Measurements from ENCODE around the gene DARS1.
A peak's percentile ranks its signal among the peaks of the same experiment; 100 is the strongest.
"Not testable (repeated sequence)": the region's sequence is repeated elsewhere in the genome, so short reads cannot be mapped to it uniquely, and the experiment has no call there.

The DARS1 gene

DNA sequence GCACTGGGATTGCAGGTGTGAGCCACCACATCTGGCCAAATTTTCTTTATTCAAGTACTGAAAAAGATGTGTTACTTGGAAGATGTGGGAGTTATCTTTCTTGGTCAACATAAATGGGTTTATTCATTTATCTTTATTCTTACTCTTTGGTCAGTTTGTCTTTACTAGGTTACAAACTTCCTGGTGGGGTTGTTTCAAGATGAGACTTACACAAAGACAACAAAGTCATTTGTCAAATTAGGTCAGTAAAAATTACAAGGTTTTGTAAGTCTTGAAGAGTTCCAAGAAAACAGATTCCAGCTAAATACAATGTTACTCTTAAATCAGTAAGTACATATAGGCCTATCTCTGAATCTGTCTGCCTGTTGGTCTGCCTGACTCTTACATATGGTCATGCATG lies 48.9 kb downstream of the DARS1 start:
- no peak for DNase-seq

GRCh38 chr2:135935914-135936313 lies 49.5 kb downstream of the DARS1 start:
- DNase-seq = no peak

- peak in 1 of 2 experiments; percentile 16 for DNase-seq
These were observed 53.5 kb downstream of the DARS1 start for GRCh38 chr2:135931776-135932443.

GRCh38 chr2:135926605-135927004 lies 58.8 kb downstream of the DARS1 start:
- no peak for DNase-seq

- DNase-seq = no peak
These were observed 59.9 kb downstream of the DARS1 start for GRCh38 chr2:135925571-135925970.

DNA sequence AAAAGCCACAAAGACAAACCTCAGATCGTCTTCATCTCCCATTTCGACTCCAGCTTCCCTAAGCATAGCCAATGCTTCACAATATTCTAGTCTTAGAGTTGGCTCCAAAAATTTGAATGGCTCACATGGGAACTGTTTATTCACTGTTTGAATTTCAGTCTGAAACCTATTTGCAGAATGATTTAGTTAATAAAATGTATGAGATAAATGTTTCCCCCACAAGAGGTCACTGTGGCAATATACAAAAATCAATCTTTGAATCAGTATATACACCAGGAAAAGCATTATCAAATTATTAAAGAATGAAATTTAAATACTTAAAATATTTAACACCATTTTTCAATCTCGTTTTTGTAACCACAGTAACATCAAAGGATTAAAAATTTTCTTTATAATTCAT lies 69.2 kb downstream of the DARS1 start:
- peak; percentile 47 to 71 for DNase-seq

- no peak for DNase-seq
These were observed 70.9 kb downstream of the DARS1 start for GRCh38 chr2:135914485-135914884.

GRCh38 chr2:135913727-135914365 lies 71.6 kb downstream of the DARS1 start:
- peak; percentile 7 to 59 for DNase-seq

DNA sequence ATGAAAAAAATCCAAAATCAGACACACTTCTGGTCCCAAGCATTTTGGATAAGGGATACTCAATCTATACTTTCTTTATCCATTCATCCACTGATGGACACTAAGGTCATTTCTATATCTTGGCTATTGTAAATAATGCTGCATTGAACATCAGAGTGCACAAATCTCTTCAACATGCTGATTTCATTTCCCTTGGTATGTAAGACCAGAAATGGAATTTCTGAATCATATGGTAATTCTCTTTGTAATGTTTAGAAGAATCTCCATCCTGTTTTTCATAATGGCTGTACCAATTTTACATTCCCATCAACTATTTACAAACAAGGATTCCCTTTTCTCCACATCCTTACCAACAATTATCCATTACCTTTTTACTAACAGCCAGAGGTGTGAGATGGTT lies 75.5 kb downstream of the DARS1 start:
- DNase-seq = no peak

- no peak for DNase-seq
These were observed 79.7 kb downstream of the DARS1 start for GRCh38 chr2:135905679-135906078.

- DNase-seq = no peak
These were observed 81.0 kb downstream of the DARS1 start for GRCh38 chr2:135904341-135904989.

DNA sequence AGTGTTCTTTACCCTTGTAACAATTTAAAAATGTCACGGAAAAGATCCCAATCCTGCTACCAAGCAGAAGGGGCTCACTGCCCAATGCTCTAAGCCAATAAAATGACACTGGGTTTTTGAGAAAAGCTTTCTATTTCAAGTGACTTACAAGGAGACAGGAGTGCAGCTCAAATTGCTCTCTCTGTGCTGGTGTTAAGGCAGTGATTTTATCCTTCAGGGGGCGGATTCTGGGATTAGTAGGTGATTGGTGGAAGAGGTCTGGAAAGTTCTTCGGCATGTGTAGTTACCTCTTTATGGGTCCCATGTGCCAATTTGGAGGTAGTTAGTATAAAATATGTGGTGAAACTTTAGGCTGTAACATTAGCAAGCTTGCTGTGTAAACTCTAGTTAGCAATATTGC lies 81.8 kb downstream of the DARS1 start:
- no peak for DNase-seq

DNA sequence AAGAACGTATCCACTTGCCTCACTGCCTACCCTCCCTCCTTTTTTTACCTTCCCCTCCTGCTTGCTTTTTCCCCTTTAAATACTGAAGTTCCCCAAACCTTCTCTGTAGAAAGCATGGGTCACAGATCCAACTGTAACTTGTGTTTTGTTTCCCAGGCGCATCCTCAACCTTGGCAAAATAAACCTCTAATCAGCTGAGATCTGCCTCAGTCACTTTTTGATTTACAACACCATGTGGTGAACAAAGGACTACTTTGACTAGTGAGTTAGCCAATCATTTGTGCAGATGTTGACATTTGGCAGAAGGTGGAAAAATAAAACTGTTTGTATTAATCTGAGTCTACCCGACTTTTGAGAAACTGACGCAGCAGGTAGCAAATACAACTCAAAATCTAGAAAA lies 85.9 kb downstream of the DARS1 start:
- DNase-seq = no peak

- DNase-seq = no peak
These were observed 87.1 kb downstream of the DARS1 start for GRCh38 chr2:135898234-135898786.

DNA sequence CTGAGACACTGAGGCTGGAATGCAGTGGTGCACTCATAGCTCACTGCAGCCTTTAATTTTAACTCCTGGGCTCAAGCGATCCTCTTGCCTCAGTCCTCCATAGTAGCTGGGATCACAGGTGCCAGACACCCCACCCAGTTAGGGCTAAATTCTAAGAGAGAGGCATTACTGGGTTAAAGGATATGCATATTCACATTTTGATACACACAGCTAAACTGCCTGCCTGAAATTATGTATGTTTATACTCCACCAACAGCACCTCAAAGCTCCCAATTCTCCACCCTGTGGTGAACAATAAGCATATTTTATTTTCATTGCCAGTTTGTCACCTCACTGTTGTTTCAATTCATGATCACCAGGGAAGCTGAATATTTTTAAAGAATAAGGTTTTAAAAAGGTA lies 90.5 kb downstream of the DARS1 start:
- DNase-seq = no peak

DNA sequence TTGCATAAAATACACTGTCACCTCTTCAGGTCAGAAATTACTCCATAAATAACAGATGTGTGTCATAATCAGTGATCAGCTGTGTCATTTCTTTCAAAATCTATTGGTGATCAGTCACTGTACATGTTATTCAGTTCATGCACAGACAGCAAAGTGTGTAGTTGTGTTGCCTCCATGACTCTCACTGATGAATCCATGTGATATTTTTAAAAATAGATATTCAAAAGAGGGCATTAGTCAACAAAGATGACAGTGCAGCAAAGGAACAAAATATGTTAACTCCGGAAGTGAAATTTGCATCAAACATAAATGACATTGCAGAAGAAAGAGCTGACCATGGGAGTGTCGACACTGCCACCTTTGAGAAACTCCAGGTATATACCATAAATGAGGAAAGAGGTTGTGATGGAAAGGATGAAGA lies 92.0 kb downstream of the DARS1 start:
- peak; percentile 46 to 64 for DNase-seq

GRCh38 chr2:135890835-135891234 lies 94.6 kb downstream of the DARS1 start:
- DNase-seq = no peak

GRCh38 chr2:135890149-135890548 lies 95.3 kb downstream of the DARS1 start:
- no peak for DNase-seq

DNA sequence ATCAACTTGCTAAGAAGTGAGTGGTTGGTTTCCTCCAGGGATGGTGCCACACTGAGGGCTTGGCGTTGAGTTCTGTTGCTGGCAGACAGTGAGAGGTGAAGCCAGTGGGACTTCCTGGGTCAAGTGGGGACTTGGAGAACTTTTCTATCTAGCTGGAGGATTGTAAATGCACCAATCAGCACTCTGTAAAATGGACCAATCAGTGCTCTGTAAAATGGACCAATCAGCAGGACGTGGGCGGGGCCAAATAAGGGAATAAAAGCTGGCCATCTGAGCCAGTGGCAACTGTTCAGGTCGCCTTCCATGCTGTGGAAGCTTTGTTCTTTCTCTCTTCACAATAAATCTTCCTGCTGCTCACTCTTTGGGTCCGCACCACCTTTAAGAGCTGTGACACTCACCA lies 96.8 kb downstream of the DARS1 start:
- not testable (repeated sequence) for DNase-seq

- DNase-seq = no peak
These were observed 99.7 kb downstream of the DARS1 start for GRCh38 chr2:135885709-135886108.

DNA sequence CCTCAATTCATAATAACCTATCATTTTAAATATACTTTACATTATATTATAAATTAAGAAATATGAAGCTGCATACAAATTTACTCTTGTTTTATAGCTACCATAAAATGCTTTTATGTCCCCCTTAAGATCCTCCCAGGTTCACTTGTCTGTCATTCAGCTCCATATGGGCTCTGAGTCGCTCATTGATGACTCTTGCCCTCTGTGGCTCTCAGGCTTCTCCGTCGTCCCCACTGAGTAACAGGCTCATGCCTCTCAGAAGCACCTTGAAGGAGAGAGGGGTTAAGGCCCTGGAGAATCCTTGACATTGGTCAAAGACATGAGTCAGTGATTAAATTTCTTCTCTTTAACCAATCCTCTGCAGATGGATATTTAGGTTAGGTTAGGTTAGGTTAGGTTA lies 103.0 kb downstream of the DARS1 start:
- no peak for DNase-seq

DNA sequence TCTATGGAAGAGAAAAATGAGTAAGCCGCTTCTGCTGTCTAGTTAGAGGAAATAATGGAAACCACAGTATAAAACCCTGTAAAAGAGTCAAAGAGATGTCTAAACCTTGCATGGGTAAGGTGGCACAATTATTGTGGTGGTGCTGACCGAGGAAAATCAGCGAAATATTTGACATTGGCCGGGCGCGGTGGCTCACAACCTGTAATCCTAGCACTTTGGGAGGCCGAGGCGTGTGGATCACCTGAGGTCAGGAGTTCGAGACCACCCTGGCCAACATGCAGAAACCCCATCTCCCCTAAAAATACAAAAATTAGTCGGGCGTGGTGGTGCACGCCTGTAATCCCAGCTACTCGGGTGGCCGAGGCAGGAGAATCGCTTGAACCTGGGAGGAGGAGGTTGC lies 108.7 kb downstream of the DARS1 start:
- DNase-seq = not testable (repeated sequence)

GRCh38 chr2:135876066-135876711 lies 109.2 kb downstream of the DARS1 start, which contains the start of gene MCM6:
TSS of gene MCM6 (minus strand) at chr2:135876443. CDS start at chr2:135876365, 78 bp downstream.
- DNase-seq = peak; percentile 98 to 99

Data from NCI-H526 (cell line).